Measurements from ENCODE around the gene ANKS1A. TPM values are rescaled to one million over a fixed set of nuclear protein-coding genes. Genes with fewer than 3 reads are reported as not detected.

The ANKS1A gene
- total and polyA plus RNA-seq, 2 of the 4 experiments (the other 2 are of a cell fraction), result 7.2 to 7.5 TPM

- Histone ChIP-seq H3K9ac (ENCODE audit: low read depth, low read length) (no peak overlapping the region), H4K20me1 (ENCODE audit: insufficient read depth, low read length) (no peaks in the 10 kb centered on the region), H3K4me3 (ENCODE audit: insufficient read depth, low read depth, low read length) (no peak overlapping the region), H3K27me3 (ENCODE audit: control insufficient read depth, insufficient read depth, low read length) (no peaks in the 10 kb centered on the region), H3K56ac (ENCODE audit: extremely low read depth, insufficient read depth, low read length) (no peak overlapping the region), H2BK120ac (ENCODE audit: low read depth, low read length) (no peak overlapping the region), H3K36me3 (ENCODE audit: control insufficient read depth, insufficient read depth, low read length) (no peaks in the 10 kb centered on the region; the same call in 1 of the 2 replicates), H4K8ac (ENCODE audit: low read depth in 2 of 2, low read length in 2 of 2) (no peak overlapping the region), H3K18ac (ENCODE audit: low read depth, low read length) (no peak overlapping the region), H3K14ac (replicated peaks; ENCODE audit: low read depth, low read length) (no peak overlapping the region), H3K9me1 (ENCODE audit: insufficient read depth, low read length) (0 out of 2 replicates have a peak, but pooled peaks cover 2% of the 10 kb centered on the region), H2AK9ac (replicated peaks; ENCODE audit: low read depth, low read length, poor library complexity) (no peak overlapping the region), H3K9me3 (ENCODE audit: control insufficient read depth, insufficient read depth, low read length) (no peaks in the 10 kb centered on the region), H2BK20ac (ENCODE audit: low read depth, low read length) (no peak overlapping the region), H3K4me2 (ENCODE audit: low read depth, low read length) (no peak overlapping the region), H4K5ac (ENCODE audit: low read depth, low read length) (no peak overlapping the region), H3K79me1 (ENCODE audit: low read depth in 1 of 2, low read length in 2 of 2) (no peaks in the 10 kb centered on the region), H2BK5ac (ENCODE audit: low read depth, low read length, poor library complexity, severe bottlenecking) (no peak overlapping the region), H2BK15ac (ENCODE audit: low read depth, low read length) (no peak overlapping the region), H4K91ac (ENCODE audit: insufficient read depth, low read depth, low read length) (no peak overlapping the region), H3K23ac (ENCODE audit: low read depth, low read length) (no peak overlapping the region), H2AK5ac (ENCODE audit: low read depth, low read length) (no peak overlapping the region), H3K4ac (ENCODE audit: low read depth, low read length) (no peak overlapping the region), H3K4me1 (ENCODE audit: control insufficient read depth, insufficient read depth, low read length) (no peaks in the 10 kb centered on the region), H3K27ac (ENCODE audit: insufficient read depth, low read length) (no peak overlapping the region), H2AFZ (replicated peaks; ENCODE audit: low read length, poor library complexity) (no peak overlapping the region)
- WGBS, 2 experiments (ENCODE audit: extremely low coverage in 2 of 2, insufficient read length in 1 of 2), result 87% methylated on average over 3 of the region's 15 CpGs; no CpG with 5 or more reads in 1 of the 2 experiments
- ATAC-seq (ENCODE audit: low read depth) (no peak), DNase-seq (no peak)
- in situ Hi-C loops (cut with MboI; ENCODE audit: low sequenced_read_pairs) (no loop called here), intact Hi-C loops (cut with micrococcal nuclease) (no loop called here), dilution Hi-C loops (cut with HindIII; ENCODE audit: low sequenced_read_pairs, unreplicated experiment) (no loop called here)
- BruUV-seq (replicated peaks), result no TSS peak
- ChIA-PET POLR2A (ENCODE audit: unreplicated experiment) (no interaction called here), CTCF (no interaction called here)
- TF ChIP-seq POLR2A (IDR thresholded peaks at IDR 0.05; ENCODE audit: low read depth, low read length), result no peak
- no peak for TF ChIP-seq SMC3 (IDR thresholded peaks at IDR 0.05; ENCODE audit: low read depth, low read length)
- no peak for TF ChIP-seq RFX5 (IDR thresholded peaks at IDR 0.05; ENCODE audit: low read depth, low read length)
- TF ChIP-seq MAZ (IDR thresholded peaks at IDR 0.05; ENCODE audit: borderline replicate concordance, low read depth, low read length), result no peak
- no peak for TF ChIP-seq CHD1 (IDR thresholded peaks at IDR 0.05; ENCODE audit: low read depth, low read length)
- TF ChIP-seq CTCF (conservative IDR thresholded peaks at IDR 0.05; ENCODE audit: low read depth, low read length), result no peak
- no peak for TF ChIP-seq USF2 (IDR thresholded peaks at IDR 0.05; ENCODE audit: low read depth, low read length)
- no peak for TF ChIP-seq CEBPB (IDR thresholded peaks at IDR 0.05; ENCODE audit: low read depth, low read length)
- no peak for TF ChIP-seq BHLHE40 (IDR thresholded peaks at IDR 0.05; ENCODE audit: low read depth, low read length)
These were observed 183.1 kb downstream of the ANKS1A start for GRCh38 chr6:35072051-35072697.

Data from IMR-90 (cell line).